IgD-negative memory B cell (primary cell): Measurements from ENCODE around the gene DSCAM. TPM values are rescaled to one million over a fixed set of nuclear protein-coding genes. Genes with fewer than 3 reads are reported as not detected.
A peak's percentile ranks its signal among the peaks of the same experiment; 100 is the strongest.

Source experiments
- H3K27ac Mint-ChIP-seq, 3 donors: one replicate each; pipeline ENCODE4 v1.8.0; 2020 to 2022; ENCODE audit warnings: mild to moderate bottlenecking in 3 of 3, mixed read lengths in 3 of 3, moderate library complexity in 1 of 3
- H3K27me3 Mint-ChIP-seq: one replicate; pipeline ENCODE4 v1.8.0; 2021; ENCODE audit warnings: mixed read lengths
- H3K36me3 Mint-ChIP-seq: one replicate; pipeline ENCODE4 v1.8.0; 2020; ENCODE audit warnings: mild to moderate bottlenecking, mixed read lengths
- H3K4me1 Mint-ChIP-seq, 3 donors: one replicate each; pipeline ENCODE4 v1.8.0; 2020 to 2022; ENCODE audit warnings: mixed read lengths in 3 of 3, mild to moderate bottlenecking in 1 of 3
- H3K4me3 Mint-ChIP-seq, 4 donors: one replicate each; pipeline ENCODE4 v1.8.0; 2020 to 2022; ENCODE audit warnings: mild to moderate bottlenecking in 4 of 4, mixed read lengths in 4 of 4, moderate library complexity in 3 of 4
- H3K9me3 Mint-ChIP-seq, 3 donors: one replicate each; pipeline ENCODE4 v1.8.0; 2020 to 2021; ENCODE audit warnings: mixed read lengths in 3 of 3, mild to moderate bottlenecking in 1 of 3
- polyA plus RNA-seq: library from polyadenylated mRNA; unstranded; fragments of 300-500 nt; fragmentation: Illumina TruSeq; gene quantifications from one replicate; pipeline ENCODE4 v1.2.3, GENCODE V29; 2021

The DSCAM gene
- polyA plus RNA-seq, 1 donor from 2014 or later, result not detected

DNA sequence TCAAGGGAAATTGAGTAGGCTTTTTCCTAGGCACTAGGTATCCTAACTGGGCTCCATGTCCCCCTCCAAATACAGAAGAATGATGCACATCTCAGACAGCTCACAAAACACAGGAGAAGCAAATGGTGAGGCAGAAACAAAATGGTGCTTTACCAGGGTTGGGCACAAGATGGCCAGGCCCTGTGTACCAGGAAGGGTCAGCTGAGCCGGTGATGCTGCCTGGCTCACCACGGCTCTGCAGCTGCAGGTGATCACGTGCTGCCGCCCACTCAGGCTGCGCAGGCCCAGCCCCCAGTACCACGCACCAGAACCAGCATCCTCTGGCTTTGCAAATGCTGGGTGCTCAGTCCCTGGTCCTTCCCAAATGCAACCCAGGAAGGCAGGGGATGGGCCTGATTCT is 993 bp upstream of the DSCAM start:
- H3K4me3 Mint-ChIP-seq, result no peak overlapping the region
- H3K4me1 Mint-ChIP-seq, result no peaks in the 10 kb centered on the region
- H3K27ac Mint-ChIP-seq, result no peak overlapping the region
- H3K36me3 Mint-ChIP-seq, result peaks cover 2% of the 10 kb centered on the region
- peaks cover 8% of the 10 kb centered on the region for H3K27me3 Mint-ChIP-seq
- peaks cover 0 to 3% (median 0%) of the 10 kb centered on the region in 3 donors for H3K9me3 Mint-ChIP-seq

DNA sequence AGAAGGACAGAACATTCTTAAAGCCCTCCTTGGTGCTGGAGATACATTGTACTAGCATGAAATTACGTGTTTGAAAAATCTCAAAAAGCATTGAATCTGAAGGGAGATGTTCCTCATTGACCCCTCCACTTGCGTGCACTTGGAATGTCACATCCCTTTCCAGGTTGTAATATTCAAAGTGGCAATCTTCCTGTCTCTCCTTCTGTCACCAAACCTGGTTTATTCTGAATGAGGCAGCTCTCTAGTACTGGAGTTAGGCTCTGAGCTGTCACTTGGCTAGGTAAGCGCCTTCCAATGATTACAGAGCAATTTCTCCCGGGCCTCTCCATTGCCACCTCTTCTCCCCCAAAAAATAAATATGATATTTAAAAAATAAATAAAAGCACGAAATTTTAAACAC is 855 bp downstream of the DSCAM start:
- H3K4me3 Mint-ChIP-seq, result no peak overlapping the region
- H3K4me1 Mint-ChIP-seq, result no peaks in the 10 kb centered on the region
- H3K27ac Mint-ChIP-seq, result no peak overlapping the region
- peaks cover 2% of the 10 kb centered on the region for H3K36me3 Mint-ChIP-seq
- peaks cover 0 to 3% (median 0%) of the 10 kb centered on the region in 3 donors for H3K9me3 Mint-ChIP-seq
- peaks cover 14% of the 10 kb centered on the region for H3K27me3 Mint-ChIP-seq

DNA sequence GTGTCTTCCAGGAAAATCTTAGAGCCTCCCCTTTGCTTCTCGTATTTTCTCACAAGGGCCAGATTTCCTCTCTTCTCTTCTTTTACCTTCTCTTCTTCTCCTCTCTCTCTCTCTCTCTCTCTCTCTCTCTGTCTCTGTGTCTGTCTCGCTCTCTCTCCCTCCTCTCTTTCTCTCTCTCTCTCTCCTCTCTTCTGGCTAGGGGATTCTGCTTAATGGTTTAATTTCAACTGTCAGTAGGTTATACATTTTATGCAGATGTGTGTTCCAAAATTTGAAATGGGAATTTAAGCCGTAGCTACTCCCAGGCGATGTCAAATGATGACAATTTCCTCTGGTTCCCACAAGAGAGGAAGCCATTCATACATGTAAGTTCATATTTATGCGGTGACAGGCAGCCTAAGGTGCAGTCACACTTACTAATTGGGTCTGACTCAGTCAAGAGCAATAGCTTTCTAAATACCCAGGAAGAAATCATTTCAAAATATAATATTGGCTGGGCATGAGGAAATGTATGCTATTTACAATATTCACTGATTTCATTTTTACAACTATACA is 1.4 kb downstream of the DSCAM start:
- Mint-ChIP-seq H3K4me1 (no peaks in the 10 kb centered on the region), H3K4me3 (no peak overlapping the region), H3K36me3 (peaks cover 2% of the 10 kb centered on the region), H3K27me3 (peaks cover 15% of the 10 kb centered on the region), H3K9me3 (peaks cover 0 to 4% (median 0%) of the 10 kb centered on the region in 3 donors), H3K27ac (no peak overlapping the region)

DNA sequence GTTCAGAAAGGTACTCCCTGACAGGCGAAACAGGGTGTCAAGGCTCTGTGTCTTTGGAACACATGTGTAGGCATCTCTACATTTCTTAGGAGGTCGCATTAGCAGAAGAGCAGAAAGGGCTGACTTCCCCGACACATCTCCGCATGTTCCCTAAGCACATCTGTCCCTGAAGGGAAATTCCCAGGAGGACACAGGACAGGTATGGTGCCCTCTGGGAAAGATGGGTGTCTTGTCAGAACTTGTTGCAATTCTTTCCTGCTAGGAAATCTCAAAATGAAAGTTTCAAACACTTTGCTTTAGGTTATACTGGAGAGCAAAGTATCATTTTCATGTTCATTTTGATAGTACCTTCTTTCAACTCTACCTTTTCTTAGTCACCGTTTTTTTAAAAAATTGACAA is 2.0 kb downstream of the DSCAM start:
- Mint-ChIP-seq H3K4me1 (no peaks in the 10 kb centered on the region), H3K27me3 (peaks cover 15% of the 10 kb centered on the region), H3K27ac (no peak overlapping the region), H3K4me3 (no peak overlapping the region), H3K9me3 (peaks cover 0 to 5% (median 0%) of the 10 kb centered on the region in 3 donors), H3K36me3 (peaks cover 2% of the 10 kb centered on the region)

DNA sequence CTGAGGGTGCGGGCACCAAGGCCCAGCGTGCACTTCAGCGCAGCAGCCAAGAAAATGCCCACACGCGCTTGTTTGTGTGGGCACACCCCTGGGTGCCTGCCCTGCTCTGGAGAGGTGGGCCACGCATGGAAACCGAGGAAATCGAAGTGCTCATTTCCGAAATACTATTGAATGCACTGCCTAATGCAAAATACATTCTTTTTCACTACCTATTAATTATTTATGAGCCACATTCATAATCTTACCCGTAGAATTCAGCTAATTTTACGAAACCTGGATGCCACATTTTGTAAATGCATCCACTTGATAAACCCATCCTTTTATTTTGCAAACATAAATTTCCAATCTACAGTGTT is 4.8 kb downstream of the DSCAM start:
- Mint-ChIP-seq H3K4me1 (no peaks in the 10 kb centered on the region), H3K36me3 (no peaks in the 10 kb centered on the region), H3K27ac (no peak overlapping the region), H3K4me3 (no peak overlapping the region), H3K9me3 (peaks cover 0 to 2% (median 0%) of the 10 kb centered on the region in 3 donors), H3K27me3 (peaks cover 12% of the 10 kb centered on the region)

DNA sequence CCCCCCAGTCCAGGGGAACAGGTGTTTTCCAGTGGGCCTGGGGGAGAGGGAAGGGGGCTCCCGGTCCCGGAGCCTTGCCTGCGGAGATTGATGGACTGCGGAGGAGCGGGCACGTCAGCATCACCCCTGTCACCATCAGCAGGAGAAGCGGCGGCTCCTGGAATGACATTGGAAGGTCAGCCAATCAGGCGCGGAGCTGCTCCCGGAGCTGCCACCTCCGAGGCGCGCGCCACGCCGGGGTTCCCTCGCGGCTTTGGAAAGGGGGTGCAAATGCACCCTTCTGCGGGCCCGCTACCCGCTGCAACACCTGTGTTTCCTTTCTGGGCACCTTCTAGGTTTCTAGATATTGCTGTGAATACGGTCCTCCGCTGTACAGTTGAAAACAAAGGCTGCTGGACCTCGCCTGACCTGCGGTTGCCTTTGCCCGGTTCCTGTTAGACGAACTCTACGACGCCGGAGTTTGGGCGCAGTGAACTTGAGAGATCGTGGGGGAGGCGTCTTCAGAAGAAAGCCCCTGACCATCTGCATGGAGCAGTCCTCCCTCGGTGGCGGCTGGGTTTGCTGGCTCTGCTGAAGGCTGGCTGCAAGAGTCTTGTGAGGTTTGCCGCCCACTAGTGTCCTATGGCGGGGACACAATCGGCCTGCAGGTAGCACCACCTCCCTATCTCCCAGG is 5.3 kb downstream of the DSCAM start:
- peaks cover 9% of the 10 kb centered on the region for H3K27me3 Mint-ChIP-seq
- no peaks in the 10 kb centered on the region for H3K4me1 Mint-ChIP-seq
- no peak overlapping the region for H3K27ac Mint-ChIP-seq

DNA sequence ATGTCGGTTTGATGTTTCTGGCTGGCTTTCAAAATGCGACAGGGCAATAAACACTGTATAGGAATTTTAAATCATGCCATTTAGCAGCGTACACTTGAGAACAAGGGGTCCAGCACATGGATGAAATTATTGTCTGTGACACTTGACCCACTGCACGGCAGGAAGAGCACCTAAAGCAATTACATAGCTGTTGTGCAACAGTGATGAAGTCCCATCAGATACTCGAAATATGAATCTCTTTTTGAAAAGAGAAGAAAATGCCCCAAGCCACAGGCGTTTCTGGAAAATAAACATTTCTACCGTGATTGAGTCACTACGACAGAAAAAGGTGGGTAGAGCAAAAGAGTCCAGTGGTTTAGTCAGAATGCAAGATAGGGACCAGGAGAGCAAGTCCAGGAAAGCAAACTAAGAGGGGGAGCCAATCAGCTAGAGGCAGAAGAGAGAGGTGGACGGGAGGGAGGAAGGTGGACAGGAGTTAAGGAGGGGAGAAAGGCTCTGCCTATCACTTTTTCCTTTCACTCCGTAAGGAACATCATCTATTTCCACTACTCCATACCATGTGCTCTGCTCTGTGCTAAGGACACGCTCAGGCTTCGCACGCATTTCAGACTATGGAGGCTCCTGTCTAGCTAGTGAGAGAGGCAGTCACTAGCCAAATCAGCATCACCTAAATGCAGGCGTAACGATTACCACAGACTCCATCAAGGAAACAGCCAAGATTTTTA is 6.4 kb downstream of the DSCAM start:
- no peaks in the 10 kb centered on the region for H3K36me3 Mint-ChIP-seq
- H3K4me1 Mint-ChIP-seq, result no peaks in the 10 kb centered on the region
- H3K27me3 Mint-ChIP-seq, result peaks cover 9% of the 10 kb centered on the region
- H3K4me3 Mint-ChIP-seq, result no peak overlapping the region
- H3K9me3 Mint-ChIP-seq, result peaks cover 0 to 2% (median 0%) of the 10 kb centered on the region in 3 donors
- no peak overlapping the region for H3K27ac Mint-ChIP-seq

More for the DNA sequence above, 5.3 kb downstream of the DSCAM start:
- peaks cover 0 to 2% (median 0%) of the 10 kb centered on the region in 3 donors for H3K9me3 Mint-ChIP-seq
- H3K4me3 Mint-ChIP-seq, result no peak overlapping the region
- no peaks in the 10 kb centered on the region for H3K36me3 Mint-ChIP-seq

DNA sequence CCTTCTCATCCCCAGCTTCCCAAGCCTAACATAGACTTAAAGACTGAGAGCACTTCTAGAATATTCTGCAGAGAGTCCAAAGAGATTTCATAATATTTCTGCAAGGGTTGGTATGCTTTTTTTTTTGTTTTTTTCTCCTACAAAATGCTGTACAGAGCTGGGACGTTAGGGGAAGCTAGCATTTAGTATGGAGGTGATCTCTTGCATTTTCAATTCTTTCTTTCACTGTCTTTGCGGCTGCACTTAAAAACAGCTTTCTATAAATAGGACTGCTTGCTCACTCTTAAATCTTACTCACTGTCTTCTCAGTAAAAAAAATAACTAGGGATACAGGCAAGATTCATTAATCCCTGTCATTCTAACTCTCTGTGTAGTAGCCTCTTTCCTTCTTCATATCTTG is 7.4 kb downstream of the DSCAM start:
- H3K4me3 Mint-ChIP-seq, result no peak overlapping the region
- H3K9me3 Mint-ChIP-seq, result peaks cover 0 to 2% (median 0%) of the 10 kb centered on the region in 3 donors
- no peak overlapping the region for H3K27ac Mint-ChIP-seq
- H3K27me3 Mint-ChIP-seq, result peaks cover 6% of the 10 kb centered on the region
- H3K36me3 Mint-ChIP-seq, result no peaks in the 10 kb centered on the region
- H3K4me1 Mint-ChIP-seq, result no peaks in the 10 kb centered on the region

DNA sequence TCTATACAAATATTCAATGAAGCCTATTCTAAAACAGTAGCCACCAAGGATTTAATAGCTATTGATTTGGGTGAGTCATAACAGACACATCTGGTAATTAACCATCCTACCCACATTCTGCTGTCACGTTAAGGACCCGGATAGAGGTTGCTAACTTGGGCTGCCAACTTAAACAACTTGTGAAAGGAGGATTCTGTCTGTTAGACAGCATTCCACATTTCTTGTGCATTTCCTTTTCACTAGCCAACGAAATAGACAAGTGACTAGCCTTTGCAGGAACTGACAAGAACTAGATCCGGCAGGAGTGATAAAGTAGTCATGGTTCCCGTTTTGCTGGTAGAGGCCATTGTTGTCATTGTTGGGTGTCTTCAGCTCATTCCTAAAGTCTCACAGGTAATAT is 9.5 kb downstream of the DSCAM start:
- H3K27ac Mint-ChIP-seq, result no peak overlapping the region
- no peaks in the 10 kb centered on the region for H3K4me1 Mint-ChIP-seq
- H3K9me3 Mint-ChIP-seq, result peaks cover 0 to 2% (median 0%) of the 10 kb centered on the region in 3 donors
- peaks cover 6% of the 10 kb centered on the region for H3K27me3 Mint-ChIP-seq
- H3K36me3 Mint-ChIP-seq, result no peaks in the 10 kb centered on the region
- no peak overlapping the region for H3K4me3 Mint-ChIP-seq

DNA sequence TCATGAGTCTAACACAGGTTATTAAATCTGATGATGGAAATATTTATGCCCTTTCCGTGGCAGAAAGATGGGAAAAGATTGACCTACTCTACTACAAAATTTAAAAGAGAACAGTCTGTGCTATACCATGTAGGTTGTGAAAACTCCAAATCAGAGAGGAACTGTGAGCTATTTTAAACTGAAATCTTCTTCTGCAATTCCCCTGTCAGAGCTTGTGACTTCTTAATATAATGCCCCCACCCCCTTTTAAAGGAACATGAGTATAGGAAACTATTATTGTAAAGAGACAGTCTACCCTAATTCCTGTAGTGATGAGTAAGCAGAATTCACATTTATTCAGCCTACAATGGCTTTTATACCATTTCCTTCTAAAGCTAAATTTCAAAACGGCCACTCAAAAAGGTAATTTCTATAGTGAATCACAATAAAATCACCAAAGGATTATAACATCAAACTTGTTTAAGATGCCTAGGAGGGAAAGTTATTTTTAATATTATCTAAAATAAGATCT is 11.7 kb downstream of the DSCAM start:
- H3K9me3 Mint-ChIP-seq, result no peaks in the 10 kb centered on the region
- no peak overlapping the region for H3K27ac Mint-ChIP-seq
- no peaks in the 10 kb centered on the region for H3K27me3 Mint-ChIP-seq
- H3K4me1 Mint-ChIP-seq, result no peaks in the 10 kb centered on the region
- no peaks in the 10 kb centered on the region for H3K36me3 Mint-ChIP-seq
- no peak overlapping the region for H3K4me3 Mint-ChIP-seq

DNA sequence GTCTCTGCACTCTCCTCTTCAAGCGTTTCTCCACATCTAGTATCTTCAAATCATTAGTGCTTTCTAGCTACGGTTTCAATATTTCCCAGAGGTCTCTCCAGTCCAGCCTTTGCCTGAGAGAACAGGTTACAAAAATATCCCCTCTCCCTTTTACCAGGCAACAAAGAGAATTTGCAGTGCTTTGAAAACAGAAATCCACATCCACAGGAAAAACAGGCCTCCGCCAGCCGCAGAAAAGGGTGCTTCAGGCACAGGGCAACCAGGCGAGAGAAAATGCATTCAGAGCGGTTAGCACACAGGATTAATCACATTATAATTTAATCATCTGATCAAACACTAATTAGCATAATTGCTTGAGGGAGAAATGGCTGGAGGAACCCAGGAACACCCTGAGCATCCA is 13.8 kb downstream of the DSCAM start:
- Mint-ChIP-seq H3K27ac (peak overlapping the region in 1 of 3 donors; percentile 61), H3K4me3 (no peak overlapping the region), H3K36me3 (no peaks in the 10 kb centered on the region), H3K4me1 (no peaks in the 10 kb centered on the region), H3K27me3 (peaks cover 2% of the 10 kb centered on the region), H3K9me3 (peaks cover 0 to 6% (median 0%) of the 10 kb centered on the region in 3 donors)

DNA sequence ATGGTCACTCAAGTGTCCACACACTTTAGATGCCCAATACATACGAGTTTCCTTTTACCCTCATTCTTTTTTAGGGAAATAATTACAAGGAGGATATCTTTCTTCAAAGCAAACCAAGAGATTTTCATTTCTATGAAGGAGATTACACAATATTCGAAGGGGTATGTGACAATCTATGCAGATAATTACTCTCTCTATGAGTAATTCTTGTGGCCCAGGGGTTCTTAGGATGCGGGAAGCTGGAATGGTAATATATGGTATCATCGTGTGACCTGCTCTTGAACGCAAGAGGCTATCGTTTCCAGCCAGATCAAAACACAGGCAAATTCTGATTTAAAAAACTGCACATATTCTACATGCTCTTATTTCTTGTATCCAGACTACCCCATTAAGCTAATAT is 14.6 kb downstream of the DSCAM start:
- Mint-ChIP-seq H3K4me1 (no peaks in the 10 kb centered on the region), H3K27me3 (peaks cover 2% of the 10 kb centered on the region), H3K9me3 (peaks cover 0 to 6% (median 0%) of the 10 kb centered on the region in 3 donors), H3K27ac (no peak overlapping the region), H3K36me3 (no peaks in the 10 kb centered on the region), H3K4me3 (no peak overlapping the region)

DNA sequence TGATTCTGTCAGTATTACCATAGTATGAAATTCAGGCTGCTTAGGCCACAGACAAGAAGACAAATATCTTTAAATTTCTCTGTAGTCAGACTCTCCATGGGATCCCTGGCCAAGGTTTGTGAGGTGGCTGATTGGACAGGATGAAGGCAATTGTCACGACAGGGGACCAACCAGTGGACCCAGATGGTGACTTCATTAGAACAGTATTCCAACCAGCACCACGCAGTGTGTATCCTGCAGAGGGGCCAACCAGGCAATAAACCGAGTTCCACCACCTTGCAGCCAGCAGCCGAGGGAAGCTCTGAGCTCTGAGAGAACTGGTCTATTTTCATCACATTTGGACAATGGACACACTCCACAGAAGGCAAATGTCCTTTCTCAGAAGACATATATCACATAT is 16.1 kb downstream of the DSCAM start:
- Mint-ChIP-seq H3K9me3 (peaks cover 0 to 10% (median 6%) of the 10 kb centered on the region in 3 donors), H3K4me1 (no peaks in the 10 kb centered on the region), H3K4me3 (no peak overlapping the region), H3K36me3 (peaks cover 2% of the 10 kb centered on the region), H3K27ac (no peak overlapping the region), H3K27me3 (peaks cover 2% of the 10 kb centered on the region)

DNA sequence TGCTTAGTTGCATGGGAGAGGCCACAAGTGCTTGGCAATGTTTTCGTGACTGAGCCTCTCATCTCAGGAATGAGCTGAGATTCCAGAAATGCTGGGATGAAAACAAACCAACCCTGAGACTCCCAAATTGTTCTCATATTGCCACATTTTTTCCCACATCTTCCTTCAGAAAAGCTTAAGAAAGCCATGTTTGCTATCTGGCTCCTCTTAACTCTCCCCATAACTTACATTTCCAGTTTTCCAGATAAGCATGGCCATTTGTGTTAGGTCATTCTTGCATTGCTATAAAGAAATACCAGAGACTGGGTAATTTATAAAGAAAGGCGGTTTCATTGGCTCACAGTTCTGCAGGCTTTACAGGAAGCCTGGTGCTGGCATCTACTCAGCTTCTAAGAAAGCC is 17.2 kb downstream of the DSCAM start:
- peaks cover 2% of the 10 kb centered on the region for H3K27me3 Mint-ChIP-seq
- no peaks in the 10 kb centered on the region for H3K4me1 Mint-ChIP-seq
- H3K4me3 Mint-ChIP-seq, result no peak overlapping the region
- peaks cover 2% of the 10 kb centered on the region for H3K36me3 Mint-ChIP-seq
- peaks cover 0 to 10% (median 6%) of the 10 kb centered on the region in 3 donors for H3K9me3 Mint-ChIP-seq
- no peak overlapping the region for H3K27ac Mint-ChIP-seq

DNA sequence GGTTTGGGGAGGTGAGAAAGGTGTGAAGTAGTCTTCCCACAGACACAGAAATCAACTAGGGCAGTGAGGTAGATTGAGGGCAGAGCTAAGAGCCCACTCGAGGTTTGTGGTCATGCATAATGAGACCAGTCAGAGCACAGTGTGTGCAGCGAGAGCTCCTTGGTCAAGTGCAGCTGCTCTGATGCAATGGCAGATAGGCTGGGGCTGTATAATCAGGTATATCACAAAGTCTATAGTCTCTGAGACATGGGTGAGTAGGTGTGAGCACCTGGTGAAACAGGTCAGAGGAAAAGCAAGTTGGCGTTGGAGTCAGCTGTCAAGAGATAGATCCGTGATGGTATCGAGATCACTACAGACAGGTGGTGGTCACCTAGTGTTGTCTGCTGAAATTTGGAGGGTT is 17.6 kb downstream of the DSCAM start:
- Mint-ChIP-seq H3K36me3 (peaks cover 2% of the 10 kb centered on the region), H3K4me1 (peaks cover 0 to 1% (median 0%) of the 10 kb centered on the region in 3 donors), H3K9me3 (peaks cover 0 to 10% (median 7%) of the 10 kb centered on the region in 3 donors), H3K27ac (no peak overlapping the region), H3K4me3 (no peak overlapping the region), H3K27me3 (peaks cover 2% of the 10 kb centered on the region)
